Epidermal melanocyte (primary cell): ENCODE data around the gene ZNF621.
A peak's percentile ranks its signal among the peaks of the same experiment; 100 is the strongest.
"Not testable (repeated sequence)": the region's sequence is repeated elsewhere in the genome, so short reads cannot be mapped to it uniquely, and the experiment has no call there.

Experiments used
- DNase-seq: peaks from one replicate; pipeline ENCODE4 v3.0.0; 2011; ENCODE audit warnings: low spot score; ENCODE audit not compliant: insufficient read length

Gene ZNF621

GRCh38 chr3:40534283-40534682 lies 9.5 kb downstream of the ZNF621 start:
- no peak for DNase-seq

GRCh38 chr3:40546816-40547215 lies 22.1 kb downstream of the ZNF621 start:
- DNase-seq, result no peak

- DNase-seq, result no peak
Measured at GRCh38 chr3:40550167-40550566, 25.4 kb downstream of the ZNF621 start.

DNA sequence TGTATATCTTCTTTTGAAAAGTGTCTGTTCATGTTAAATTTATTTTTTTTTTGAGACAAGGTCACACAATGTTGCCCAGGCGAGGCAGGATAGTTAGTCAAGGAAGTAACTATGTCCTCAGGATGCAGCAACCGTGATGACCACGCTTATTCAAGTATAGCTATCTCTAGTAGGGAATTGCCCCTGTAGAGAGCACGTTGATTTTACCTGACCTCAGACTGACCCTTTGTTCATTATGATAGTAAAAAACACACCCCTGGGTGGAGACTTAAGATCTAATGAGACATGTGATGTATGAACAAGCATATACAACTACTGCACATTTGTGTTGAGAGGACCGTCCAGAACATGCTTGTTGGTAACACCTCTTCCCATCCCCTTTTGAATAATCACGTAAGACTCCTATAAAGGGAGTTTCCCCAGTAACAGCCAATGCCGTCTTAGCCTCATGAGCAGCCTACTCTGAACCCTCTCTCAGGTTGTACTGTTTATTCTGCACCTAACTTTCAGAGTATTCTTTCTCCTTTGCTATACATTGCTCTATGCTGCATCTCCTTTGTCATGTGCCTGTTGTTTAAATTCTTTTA lies 32.9 kb downstream of the ZNF621 start:
- no peak for DNase-seq

DNA sequence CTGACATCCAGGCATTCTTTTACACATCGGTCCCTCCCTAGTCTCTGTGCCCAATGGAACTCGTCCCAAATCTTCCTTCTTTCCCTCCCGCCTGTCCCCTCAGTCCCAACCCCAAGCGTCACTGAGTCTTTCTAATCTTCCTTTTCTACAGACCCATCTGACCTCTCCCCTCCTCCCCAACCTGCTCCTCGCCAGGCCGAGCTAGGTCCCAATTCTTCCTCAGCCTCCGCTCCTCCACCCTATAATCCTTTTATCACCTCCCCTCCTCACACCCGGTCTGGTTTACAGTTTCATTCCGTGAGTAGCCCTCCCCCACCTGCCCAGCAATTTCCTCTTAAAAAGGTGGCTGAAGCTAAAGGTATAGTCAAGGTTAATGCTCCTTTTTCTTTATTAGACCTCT lies 37.7 kb downstream of the ZNF621 start:
- not testable (repeated sequence) for DNase-seq

DNA sequence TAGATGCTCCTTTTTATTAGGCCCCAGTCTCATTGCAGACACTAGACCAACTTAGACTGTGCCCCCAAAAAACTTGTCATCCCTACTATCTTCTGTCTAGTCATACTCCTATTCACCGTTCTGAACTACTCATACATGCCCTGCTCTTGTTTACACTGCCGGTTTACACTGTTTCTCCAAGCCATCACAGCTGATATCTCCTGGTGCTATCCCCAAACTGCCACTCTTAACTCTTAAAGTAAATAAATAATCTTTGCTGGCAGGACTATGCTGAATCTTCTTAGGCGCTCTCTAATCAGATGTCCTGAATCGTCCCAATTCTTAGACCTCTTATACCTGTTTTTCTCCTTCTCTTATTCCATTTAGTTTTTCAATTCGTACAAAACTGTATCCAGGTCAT lies 40.9 kb downstream of the ZNF621 start:
- not testable (repeated sequence) for DNase-seq

- no peak for DNase-seq
Measured at GRCh38 chr3:40566694-40567093, 41.9 kb downstream of the ZNF621 start.

DNA sequence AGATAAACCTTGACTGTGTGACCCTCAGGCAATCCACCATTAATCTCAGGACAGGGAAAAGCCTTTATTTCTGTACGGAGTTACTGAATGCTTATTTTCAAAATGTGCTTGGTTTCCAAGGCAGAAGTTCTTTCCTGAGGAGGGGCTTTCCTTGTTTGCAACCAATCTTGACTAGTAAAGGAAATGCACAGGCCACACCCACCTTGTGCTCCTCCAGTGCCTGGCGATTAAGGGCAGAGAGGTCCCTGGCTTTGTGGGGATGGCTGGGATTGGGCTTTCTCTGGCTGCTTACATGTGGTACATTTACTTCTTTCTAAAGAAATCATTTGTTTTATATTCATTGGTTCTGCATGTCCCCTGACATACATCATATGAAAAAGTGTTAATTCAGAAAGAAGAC lies 47.8 kb downstream of the ZNF621 start:
- DNase-seq, result no peak

DNA sequence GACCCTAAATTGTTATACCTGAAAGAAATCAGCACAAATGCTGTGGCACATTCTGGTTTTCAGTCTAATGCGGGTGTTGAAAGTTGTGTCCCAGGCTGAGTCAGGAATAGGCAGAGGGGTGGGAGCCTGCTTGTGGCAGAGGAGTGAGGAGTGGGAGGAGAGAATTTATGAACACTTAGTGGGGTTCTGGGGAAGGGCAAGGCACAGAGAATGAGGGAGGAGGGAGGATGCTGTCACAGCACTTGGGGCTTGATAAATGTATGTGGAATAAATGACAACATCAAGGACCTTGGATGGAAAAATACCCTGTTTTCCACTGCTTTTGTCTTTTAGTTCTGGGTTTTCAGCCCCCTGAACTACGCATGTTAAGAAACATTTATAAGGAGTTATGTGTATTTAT lies 49.3 kb downstream of the ZNF621 start:
- DNase-seq, result no peak

DNA sequence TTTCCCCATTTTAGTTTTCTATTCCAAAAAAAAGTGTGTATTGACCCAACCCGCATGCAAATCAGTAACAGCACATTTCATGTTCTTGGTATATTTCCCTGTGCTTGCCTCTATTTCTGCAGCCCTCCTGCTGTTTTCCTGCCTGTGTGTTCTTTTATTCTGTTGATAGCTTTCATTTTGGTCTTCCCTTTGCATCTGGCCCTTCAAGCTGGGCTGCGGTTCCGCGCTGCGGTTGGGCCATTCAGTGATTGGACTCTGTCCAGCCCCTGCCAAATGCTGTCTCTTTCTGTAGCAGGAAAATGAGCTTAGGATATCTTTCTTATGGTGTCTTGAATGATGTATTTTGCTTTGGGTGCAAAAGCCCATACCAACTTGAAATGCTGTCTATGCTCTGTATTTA lies 49.9 kb downstream of the ZNF621 start:
- DNase-seq, result no peak

DNA sequence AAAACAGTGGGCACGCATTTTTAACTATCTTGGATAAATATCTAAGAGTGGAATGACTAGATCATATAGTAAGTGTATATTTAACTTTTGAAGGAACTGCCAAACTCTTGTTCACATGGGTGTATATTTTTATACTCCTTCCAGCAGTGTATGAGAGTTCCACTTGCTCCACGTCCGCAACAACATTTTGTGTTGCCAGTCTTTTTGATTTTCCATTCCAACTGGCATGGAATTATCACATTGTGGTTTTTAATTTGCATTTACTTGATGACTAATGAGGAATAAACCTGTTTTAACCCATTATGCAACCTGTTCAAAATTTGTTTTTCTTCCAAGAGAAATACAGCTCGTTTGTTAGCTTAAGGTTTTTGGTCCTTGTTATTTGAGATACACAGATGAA lies 51.6 kb downstream of the ZNF621 start:
- DNase-seq, result no peak

GRCh38 chr3:40580494-40581091 lies 55.8 kb downstream of the ZNF621 start:
- DNase-seq, result peak; percentile 51

DNA sequence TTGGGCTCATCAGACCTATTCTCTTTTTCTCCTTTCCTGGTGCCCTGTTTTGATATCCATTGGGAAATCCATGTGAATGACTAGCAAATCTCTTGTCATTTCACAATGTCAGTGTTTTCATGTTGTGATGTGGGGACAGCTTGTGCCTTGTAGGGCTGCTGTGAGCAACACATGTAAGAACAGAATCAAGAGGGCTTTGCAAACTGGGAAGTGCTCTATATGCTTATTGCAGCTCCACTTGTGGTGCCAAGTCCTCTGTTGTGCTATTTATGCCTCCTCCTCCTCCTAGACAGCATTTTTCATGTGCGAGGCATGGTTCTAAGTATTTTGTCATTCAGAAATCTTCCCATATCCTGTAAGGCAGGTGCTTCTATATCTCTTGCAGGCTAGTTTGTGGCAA lies 56.4 kb downstream of the ZNF621 start:
- DNase-seq, result no peak

DNA sequence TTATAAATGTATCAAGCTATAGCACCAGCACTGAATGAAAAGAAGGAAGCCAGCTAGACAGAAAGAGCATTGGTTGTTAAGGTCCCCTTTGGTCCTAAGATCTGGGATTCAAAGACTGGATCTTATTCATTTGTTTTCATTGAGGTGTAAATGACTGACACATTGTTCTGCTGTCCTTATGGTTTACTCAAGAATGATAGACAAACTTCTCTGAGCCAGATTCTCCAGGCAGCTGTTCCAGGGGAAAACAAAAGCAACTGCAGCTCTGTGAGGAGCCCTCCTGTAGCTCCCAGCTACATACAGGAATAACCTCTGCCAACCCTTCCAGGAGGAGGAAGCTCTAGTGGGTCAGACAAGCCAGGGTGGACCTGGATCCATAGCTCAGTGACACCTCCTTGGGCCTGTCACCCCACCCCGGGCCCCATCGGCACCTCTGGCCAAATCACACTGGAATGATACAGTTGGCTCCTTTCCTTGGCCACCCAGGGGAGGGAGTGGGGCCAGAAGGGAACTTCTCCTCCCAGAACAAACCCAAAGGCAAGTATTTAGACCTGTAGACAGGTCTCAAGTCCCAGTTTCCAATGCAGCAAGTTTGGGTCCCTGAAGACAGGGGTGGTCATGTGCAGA lies 57.8 kb downstream of the ZNF621 start:
- no peak for DNase-seq

- DNase-seq, result no peak
Measured at GRCh38 chr3:40583691-40584090, 58.9 kb downstream of the ZNF621 start.

DNA sequence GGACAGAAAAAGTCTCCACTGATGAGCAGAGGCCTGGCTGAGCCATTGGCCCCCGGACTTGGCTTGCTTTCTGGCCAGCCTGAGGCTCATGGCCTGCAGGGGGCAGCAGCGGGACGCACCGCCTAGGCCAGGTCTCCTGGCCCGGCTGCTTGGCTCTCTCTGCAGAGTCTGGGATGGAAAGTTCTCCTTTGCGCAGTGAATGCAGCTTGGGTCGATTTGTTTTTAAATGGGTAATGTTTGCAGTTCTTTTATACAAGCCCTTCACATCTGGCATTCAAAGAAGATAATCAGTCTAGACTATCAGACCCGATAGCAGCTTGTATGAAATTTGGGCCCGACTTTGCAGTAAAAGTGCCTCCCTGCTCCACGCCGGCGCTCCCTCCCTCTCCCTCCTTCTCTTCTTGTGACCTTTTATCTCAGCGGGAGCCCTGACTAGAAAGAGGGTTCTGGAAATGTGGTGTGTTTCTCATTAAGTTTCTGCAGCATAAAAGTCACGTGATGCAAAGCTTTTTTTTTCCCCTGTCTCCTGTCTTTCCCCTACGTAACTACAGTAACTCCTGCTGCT lies 59.9 kb downstream of the ZNF621 start:
- peak; percentile 40 for DNase-seq

DNA sequence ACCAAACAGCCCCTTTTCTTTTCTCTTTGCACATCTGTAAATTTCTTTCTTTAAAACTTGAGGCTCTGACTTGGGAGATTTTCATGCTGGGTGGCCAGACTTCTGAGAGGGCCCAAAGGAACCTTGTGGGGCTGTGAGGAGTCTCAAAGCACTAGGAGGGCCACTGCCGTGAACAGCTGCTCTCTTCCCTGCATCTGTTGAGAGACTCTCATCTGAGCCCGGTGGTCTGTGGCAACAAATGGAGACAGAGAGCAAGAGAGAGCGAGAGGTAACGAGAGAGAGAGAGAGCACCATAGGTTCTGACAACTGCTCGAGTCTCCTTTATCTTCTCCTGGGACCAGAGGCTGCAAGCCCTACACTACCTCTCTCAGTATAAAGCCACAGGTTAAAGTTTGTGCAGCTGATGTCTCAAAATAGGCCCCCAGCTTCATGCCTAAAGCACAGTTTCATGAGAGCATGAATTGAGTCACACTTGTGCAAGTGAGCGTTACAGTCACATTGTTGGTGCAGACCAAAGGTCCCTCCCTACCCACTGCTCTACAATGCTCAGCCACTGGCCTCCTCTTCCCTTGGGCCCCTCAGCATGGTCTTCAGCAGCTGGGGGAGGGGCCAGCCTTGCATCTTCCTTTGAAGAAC lies 60.7 kb downstream of the ZNF621 start:
- no peak for DNase-seq

DNA sequence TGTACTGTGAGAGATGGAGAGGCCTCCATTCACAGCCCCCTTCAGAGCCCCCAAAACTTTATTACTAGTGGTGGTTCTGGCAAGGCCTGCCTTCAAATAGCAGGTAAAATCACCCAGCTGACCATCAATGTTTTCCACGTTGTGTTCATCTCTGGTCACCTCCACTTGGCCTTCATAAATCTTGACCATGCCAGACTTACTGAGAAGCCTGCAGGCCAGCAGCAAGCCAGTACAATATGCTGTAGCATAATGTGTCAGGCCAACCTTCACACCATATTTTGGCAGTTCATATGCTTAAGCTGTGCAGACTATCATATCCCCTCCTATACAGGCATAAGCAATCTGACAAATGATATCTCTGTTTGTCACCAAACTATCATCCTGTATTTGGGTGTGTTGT lies 62.1 kb downstream of the ZNF621 start:
- DNase-seq, result no peak

DNA sequence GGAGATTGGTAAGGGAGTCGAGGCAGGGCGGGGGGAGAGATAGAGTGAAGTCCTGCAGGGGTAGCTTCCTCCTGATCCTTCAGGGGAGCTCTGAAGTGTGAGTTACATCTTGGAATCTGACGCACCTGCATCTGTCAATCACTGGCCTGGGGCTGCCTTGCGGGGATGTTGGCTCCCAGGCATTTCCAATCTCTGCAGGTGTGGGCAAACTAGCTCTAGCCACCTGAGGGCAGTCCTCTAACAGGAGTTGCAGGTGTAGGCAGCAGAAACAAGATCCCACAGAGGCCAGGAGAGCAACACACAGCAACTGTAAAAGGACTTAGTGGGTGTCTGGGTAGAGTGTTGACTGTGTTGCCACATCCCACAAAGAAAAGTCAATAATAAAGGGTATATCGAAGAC lies 63.6 kb downstream of the ZNF621 start:
- no peak for DNase-seq
